Measurements from ENCODE around the gene BZW1.

The BZW1 gene

DNA sequence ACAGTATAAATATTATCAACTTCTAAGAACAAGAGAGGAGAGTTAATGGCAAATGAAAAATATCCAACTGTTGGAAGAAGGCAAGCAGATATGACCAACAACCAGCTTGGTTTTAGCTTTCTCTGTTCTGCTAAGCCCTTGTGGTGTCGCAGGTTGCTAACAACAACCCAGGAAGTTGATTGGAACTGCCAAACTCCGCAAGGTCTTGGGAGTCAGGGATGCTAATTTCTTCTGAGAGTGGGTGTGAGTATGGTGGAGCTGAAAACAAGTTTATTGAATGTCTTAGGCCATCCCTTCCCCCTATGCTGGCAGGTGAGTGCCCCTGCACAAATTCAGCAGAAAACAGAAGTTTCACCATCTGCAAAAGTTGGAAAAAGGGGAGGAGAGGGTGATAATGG lies 17.5 kb downstream of the BZW1 start:
- TF ChIP-seq ZBTB7A (IDR thresholded peaks at IDR 0.05; ENCODE audit: low read depth) (no peak), EGR1 (IDR thresholded peaks at IDR 0.05) (no peak), FOXM1 (IDR thresholded peaks at IDR 0.05; ENCODE audit: borderline replicate concordance, low read depth) (no peak), TEAD4 (IDR thresholded peaks at IDR 0.05) (no peak), TAF1 (IDR thresholded peaks at IDR 0.05; ENCODE audit: low read depth) (no peak), CEBPB (IDR thresholded peaks at IDR 0.05) (no peak), CREB1 (IDR thresholded peaks at IDR 0.05; ENCODE audit: low read depth) (no peak), TCF12 (IDR thresholded peaks at IDR 0.05; ENCODE audit: low read depth) (no peak), RAD21 (IDR thresholded peaks at IDR 0.05; ENCODE audit: low read depth) (no peak), YY1 (IDR thresholded peaks at IDR 0.05; ENCODE audit: low read depth) (no peak), NFIC (IDR thresholded peaks at IDR 0.05) (no peak), EP300 (IDR thresholded peaks at IDR 0.05; ENCODE audit: borderline replicate concordance) (no peak)
- TF ChIP-seq, protein P1, sequence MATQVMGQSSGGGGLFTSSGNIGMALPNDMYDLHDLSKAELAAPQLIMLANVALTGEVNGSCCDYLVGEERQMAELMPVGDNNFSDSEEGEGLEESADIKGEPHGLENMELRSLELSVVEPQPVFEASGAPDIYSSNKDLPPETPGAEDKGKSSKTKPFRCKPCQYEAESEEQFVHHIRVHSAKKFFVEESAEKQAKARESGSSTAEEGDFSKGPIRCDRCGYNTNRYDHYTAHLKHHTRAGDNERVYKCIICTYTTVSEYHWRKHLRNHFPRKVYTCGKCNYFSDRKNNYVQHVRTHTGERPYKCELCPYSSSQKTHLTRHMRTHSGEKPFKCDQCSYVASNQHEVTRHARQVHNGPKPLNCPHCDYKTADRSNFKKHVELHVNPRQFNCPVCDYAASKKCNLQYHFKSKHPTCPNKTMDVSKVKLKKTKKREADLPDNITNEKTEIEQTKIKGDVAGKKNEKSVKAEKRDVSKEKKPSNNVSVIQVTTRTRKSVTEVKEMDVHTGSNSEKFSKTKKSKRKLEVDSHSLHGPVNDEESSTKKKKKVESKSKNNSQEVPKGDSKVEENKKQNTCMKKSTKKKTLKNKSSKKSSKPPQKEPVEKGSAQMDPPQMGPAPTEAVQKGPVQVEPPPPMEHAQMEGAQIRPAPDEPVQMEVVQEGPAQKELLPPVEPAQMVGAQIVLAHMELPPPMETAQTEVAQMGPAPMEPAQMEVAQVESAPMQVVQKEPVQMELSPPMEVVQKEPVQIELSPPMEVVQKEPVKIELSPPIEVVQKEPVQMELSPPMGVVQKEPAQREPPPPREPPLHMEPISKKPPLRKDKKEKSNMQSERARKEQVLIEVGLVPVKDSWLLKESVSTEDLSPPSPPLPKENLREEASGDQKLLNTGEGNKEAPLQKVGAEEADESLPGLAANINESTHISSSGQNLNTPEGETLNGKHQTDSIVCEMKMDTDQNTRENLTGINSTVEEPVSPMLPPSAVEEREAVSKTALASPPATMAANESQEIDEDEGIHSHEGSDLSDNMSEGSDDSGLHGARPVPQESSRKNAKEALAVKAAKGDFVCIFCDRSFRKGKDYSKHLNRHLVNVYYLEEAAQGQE (IDR thresholded peaks at IDR 0.05; ENCODE audit: low read depth) = no peak
- TF ChIP-seq, protein P2, sequence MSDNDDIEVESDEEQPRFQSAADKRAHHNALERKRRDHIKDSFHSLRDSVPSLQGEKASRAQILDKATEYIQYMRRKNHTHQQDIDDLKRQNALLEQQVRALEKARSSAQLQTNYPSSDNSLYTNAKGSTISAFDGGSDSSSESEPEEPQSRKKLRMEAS (IDR thresholded peaks at IDR 0.05) = no peak
- TF ChIP-seq, protein P3, sequence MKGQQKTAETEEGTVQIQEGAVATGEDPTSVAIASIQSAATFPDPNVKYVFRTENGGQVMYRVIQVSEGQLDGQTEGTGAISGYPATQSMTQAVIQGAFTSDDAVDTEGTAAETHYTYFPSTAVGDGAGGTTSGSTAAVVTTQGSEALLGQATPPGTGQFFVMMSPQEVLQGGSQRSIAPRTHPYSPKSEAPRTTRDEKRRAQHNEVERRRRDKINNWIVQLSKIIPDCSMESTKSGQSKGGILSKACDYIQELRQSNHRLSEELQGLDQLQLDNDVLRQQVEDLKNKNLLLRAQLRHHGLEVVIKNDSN (IDR thresholded peaks at IDR 0.05) = no peak

DNA sequence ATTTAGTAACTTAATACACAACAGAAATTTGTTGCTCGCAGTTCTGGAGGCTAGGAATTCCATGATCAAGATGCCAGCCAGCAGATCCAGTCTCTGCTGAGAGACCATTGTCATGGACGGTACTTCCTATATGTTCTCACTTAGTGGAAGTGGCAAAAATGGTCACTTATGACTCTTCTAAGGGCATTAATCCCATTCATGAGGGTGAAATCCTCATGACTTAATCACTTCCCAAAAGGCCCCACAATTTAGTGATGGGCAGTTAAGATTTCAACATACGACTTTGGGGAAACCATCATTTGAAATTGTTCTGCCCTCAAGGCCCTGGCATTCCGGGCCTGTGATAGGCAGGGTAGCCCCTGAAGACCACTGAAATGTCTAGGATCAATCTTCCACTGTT lies 23.0 kb downstream of the BZW1 start:
- TF ChIP-seq TEAD4 (IDR thresholded peaks at IDR 0.05) (no peak), RAD21 (IDR thresholded peaks at IDR 0.05; ENCODE audit: low read depth) (no peak), NFIC (IDR thresholded peaks at IDR 0.05) (no peak), YY1 (IDR thresholded peaks at IDR 0.05; ENCODE audit: low read depth) (no peak), EP300 (IDR thresholded peaks at IDR 0.05; ENCODE audit: borderline replicate concordance) (no peak), ZBTB7A (IDR thresholded peaks at IDR 0.05; ENCODE audit: low read depth) (no peak), CREB1 (IDR thresholded peaks at IDR 0.05; ENCODE audit: low read depth) (no peak), EGR1 (IDR thresholded peaks at IDR 0.05) (no peak), CEBPB (IDR thresholded peaks at IDR 0.05) (no peak), TCF12 (IDR thresholded peaks at IDR 0.05; ENCODE audit: low read depth) (no peak), FOXM1 (IDR thresholded peaks at IDR 0.05; ENCODE audit: borderline replicate concordance, low read depth) (no peak), TAF1 (IDR thresholded peaks at IDR 0.05; ENCODE audit: low read depth) (no peak)
- TF ChIP-seq, protein P2 (IDR thresholded peaks at IDR 0.05) = no peak
- TF ChIP-seq, protein P3 (IDR thresholded peaks at IDR 0.05) = no peak
- TF ChIP-seq, protein P1 (IDR thresholded peaks at IDR 0.05; ENCODE audit: low read depth) = no peak

DNA sequence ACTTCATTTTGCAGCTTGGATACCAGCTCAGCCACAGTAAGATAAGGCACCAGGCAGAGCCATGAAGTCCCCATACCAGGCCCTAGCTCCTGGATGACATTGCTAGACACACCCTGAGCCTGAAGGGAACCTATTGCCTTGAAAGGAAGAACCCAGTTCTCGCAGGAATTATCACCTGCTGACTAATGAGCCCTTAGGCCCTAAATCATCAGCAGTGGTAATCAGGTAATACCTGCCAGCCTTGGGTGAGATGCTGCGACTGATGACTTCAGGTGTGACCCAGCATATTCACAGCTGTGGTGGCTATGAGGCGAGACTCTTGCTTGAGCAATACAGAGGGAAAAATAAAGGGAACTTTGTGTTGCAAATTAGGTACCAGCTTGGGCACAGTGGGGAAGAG lies 27.8 kb downstream of the BZW1 start:
- TF ChIP-seq ZBTB7A (IDR thresholded peaks at IDR 0.05; ENCODE audit: low read depth) = no peak
- TF ChIP-seq, protein P2 (IDR thresholded peaks at IDR 0.05) = no peak

DNA sequence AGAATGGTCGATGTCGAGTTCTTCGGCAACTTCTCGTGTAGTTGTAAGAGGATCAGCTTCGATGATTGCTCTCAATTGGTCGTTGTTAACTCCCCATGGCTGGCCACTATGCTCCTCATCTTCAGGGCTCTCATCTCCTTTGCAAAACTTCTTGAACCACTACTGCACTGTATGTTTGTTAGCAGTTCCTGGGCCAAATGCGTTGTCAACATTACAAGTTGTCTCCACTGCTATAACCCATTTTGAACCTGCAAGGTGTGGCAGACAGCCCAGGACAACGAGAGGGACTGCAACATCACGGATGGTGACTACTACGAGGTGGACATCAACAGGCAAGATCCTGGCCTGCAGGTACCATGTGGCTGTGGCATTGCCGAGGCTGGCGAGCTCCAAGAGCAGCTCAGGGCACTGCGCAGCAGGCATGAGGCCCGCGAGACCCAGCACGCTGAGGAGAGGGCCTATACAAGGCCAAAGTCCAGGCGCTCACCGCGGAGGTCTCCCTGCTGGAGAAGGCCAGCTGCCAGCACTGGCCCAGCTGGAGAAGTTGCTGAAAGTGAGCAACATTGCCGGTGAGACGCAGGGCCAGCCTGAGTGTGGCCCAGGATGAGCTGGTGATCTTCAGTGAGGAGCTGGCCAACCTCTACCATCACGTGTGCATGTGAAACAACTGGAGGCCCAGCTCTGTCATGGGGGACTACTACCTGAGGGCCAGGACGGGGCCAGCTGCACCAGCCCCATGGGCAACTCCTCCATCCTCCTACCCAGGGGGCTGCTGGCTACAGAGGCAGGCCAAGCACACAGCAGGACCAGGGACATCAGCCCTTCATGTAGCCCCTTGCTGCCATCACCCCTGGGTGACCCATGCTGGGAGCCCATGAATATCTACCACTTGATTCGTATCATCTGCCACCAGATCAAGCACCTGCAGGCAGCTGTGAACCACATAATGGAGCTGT lies 32.6 kb downstream of the BZW1 start:
- TF ChIP-seq FOXM1 (IDR thresholded peaks at IDR 0.05; ENCODE audit: borderline replicate concordance, low read depth) = no peak

DNA sequence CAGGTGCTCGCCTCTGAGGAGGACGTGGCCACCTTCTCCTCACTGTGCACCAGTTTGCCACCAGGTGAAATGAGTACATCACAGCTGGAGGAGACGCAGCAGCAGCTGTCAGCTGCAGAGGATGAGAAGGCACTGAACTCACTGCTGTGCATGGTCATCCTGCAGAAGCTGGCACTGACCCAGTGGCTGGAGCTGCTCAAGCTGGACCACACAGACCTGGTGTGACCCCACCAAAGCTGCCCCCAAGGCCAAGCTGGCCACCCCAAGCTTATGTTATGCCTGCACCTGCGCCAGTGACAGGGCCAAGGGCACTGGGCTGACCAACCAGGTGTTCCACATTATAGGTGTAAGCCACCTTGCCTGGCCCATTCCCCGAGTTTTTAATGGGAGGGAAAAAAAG lies 33.5 kb downstream of the BZW1 start:
- TF ChIP-seq FOXM1 (IDR thresholded peaks at IDR 0.05; ENCODE audit: borderline replicate concordance, low read depth) = no peak
- no peak for TF ChIP-seq YY1 (IDR thresholded peaks at IDR 0.05; ENCODE audit: low read depth)
- TF ChIP-seq, protein P1 (IDR thresholded peaks at IDR 0.05; ENCODE audit: low read depth) = no peak
- TF ChIP-seq, protein P2 (IDR thresholded peaks at IDR 0.05) = no peak

Data from Ishikawa (cell line).